Natural killer cell (primary cell): ENCODE results near the gene DPP4. TPM values are rescaled to one million over a fixed set of nuclear protein-coding genes. Genes with fewer than 3 reads are reported as not detected.

ENCODE experiments used
- ATAC-seq, 3 donors: fragments of 150-1000 bp in 2 of 3; fragments of 200-7000 bp in 1 of 3; cut with Tn5 transposase; 1 replicate in 1 of 3; 2 replicates in 2 of 3; pipeline ENCODE4 v1.10.0; 2021; ENCODE audit warnings: mild to moderate bottlenecking in 2 of 3, moderate library complexity in 2 of 3
- DNase-seq, 2 donors: peaks; one replicate each; pipeline versions ENCODE4 v3.0.0 to v3.0.0-alpha.2; 2013 to 2021; ENCODE audit warnings: mixed read lengths in 1 of 2
- H3K27ac ChIP-seq: one replicate; pipeline ENCODE4 v1.5.1; 2013; ENCODE audit warnings: mild to moderate bottlenecking, low read length
- H3K27me3 ChIP-seq: one replicate; pipeline ENCODE4 v1.6.1; 2013; ENCODE audit warnings: low read length; ENCODE audit not compliant: control insufficient read depth, insufficient read depth
- H3K36me3 ChIP-seq: one replicate; pipeline ENCODE4 v1.6.1; 2013; ENCODE audit warnings: low read length; ENCODE audit not compliant: control insufficient read depth, insufficient read depth
- H3K4me1 ChIP-seq: one replicate; pipeline ENCODE4 v1.6.1; 2013; ENCODE audit warnings: low read length; ENCODE audit not compliant: control insufficient read depth, insufficient read depth
- H3K4me3 ChIP-seq: one replicate; pipeline ENCODE4 v1.5.1; 2013; ENCODE audit warnings: low read length
- H3K9me3 ChIP-seq: one replicate; pipeline ENCODE4 v1.6.1; 2013; ENCODE audit warnings: low read length; ENCODE audit not compliant: control insufficient read depth, insufficient read depth
- H3K27ac Mint-ChIP-seq, 2 donors: one replicate each; pipeline ENCODE4 v1.8.0; 2022; ENCODE audit warnings: mild to moderate bottlenecking in 2 of 2, mixed read lengths in 2 of 2, moderate library complexity in 1 of 2
- H3K27me3 Mint-ChIP-seq, 2 donors: one replicate each; pipeline ENCODE4 v1.8.0; 2022; ENCODE audit warnings: low read depth in 2 of 2, mixed read lengths in 2 of 2
- H3K36me3 Mint-ChIP-seq: one replicate; pipeline ENCODE4 v1.8.0; 2022; ENCODE audit warnings: mixed read lengths
- H3K4me1 Mint-ChIP-seq, 2 donors: one replicate each; pipeline ENCODE4 v1.8.0; 2022; ENCODE audit warnings: mixed read lengths in 2 of 2
- H3K4me3 Mint-ChIP-seq: one replicate; pipeline ENCODE4 v1.8.0; 2022; ENCODE audit warnings: mild to moderate bottlenecking, moderate library complexity, mixed read lengths
- H3K9me3 Mint-ChIP-seq, 2 donors: one replicate each; pipeline ENCODE4 v1.8.0; 2022; ENCODE audit warnings: mixed read lengths in 2 of 2
- CTCF ChIP-seq: fragments of 200-600 bp; IDR thresholded peaks from one replicate; pipeline ENCODE4 v1.8.0; 2022; ENCODE audit warnings: antibody characterized with exemption
- WGBS: methylation state at CpG from one replicate; pipeline ENCODE4 v1.1.7; 2013; ENCODE audit warnings: missing lambda C conversion rate; ENCODE audit not compliant: insufficient coverage; 5-methylcytosine and 5-hydroxymethylcytosine counted together
- intact Hi-C: fragments of 100-400 bp; cut with micrococcal nuclease; formaldehyde crosslinking; loops from one replicate; pipeline ENCODE4 v1.14.2; 2022
- total RNA-seq, 4 donors: library from RNA; stranded (reverse); fragments of 120-200 nt in 1 of 4; gene quantifications; one replicate each; pipeline versions ENCODE4 v1.2.3 to v1.2.4, GENCODE V29; 2013 to 2022

The DPP4 gene
- total RNA-seq, 3 donors from 2014 or later (not counting 1 experiment from before 2014, with no cell fraction given) = 1.8 to 2.3 (median 1.8) TPM

- ATAC-seq (no peak), DNase-seq (no peak)
- Histone ChIP-seq H3K27me3 (no peaks in the 10 kb centered on the region), H3K4me3 (no peak overlapping the region), H3K36me3 (no peaks in the 10 kb centered on the region), H3K4me1 (no peaks in the 10 kb centered on the region), H3K9me3 (no peaks in the 10 kb centered on the region), H3K27ac (no peak overlapping the region)
- Mint-ChIP-seq H3K36me3 (no peaks in the 10 kb centered on the region), H3K9me3 (peaks cover 0 to 2% of the 10 kb centered on the region in 2 donors), H3K27me3 (peaks cover 2 to 7% of the 10 kb centered on the region in 2 donors), H3K4me3 (no peak overlapping the region), H3K4me1 (no peaks in the 10 kb centered on the region), H3K27ac (no peak overlapping the region)
- intact Hi-C loops = no loop called here
- 85% methylated on average over 4 of the region's 5 CpGs for WGBS
- no peak for TF ChIP-seq CTCF
Measured at GRCh38 chr2:162111958-162112850, 38.2 kb upstream of the DPP4 start.

GRCh38 chr2:162107361-162107901 lies 33.4 kb upstream of the DPP4 start:
- H3K36me3 ChIP-seq = no peaks in the 10 kb centered on the region
- Mint-ChIP-seq H3K36me3 (no peaks in the 10 kb centered on the region), H3K27me3 (peaks cover 2 to 5% of the 10 kb centered on the region in 2 donors), H3K9me3 (no peaks in the 10 kb centered on the region), H3K4me1 (no peaks in the 10 kb centered on the region), H3K4me3 (no peak overlapping the region), H3K27ac (no peak overlapping the region)
- no peaks in the 10 kb centered on the region for H3K4me1 ChIP-seq
- no peak overlapping the region for H3K27ac ChIP-seq
- 97% methylated on average over 3 of the region's 4 CpGs for WGBS
- H3K27me3 ChIP-seq = no peaks in the 10 kb centered on the region
- TF ChIP-seq CTCF = no peak
- no peaks in the 10 kb centered on the region for H3K9me3 ChIP-seq
- DNase-seq = no peak
- no peak for ATAC-seq
- intact Hi-C loops = no loop called here
- no peak overlapping the region for H3K4me3 ChIP-seq

GRCh38 chr2:162106746-162107145 lies 32.7 kb upstream of the DPP4 start:
- Mint-ChIP-seq H3K27ac (no peak overlapping the region), H3K9me3 (no peaks in the 10 kb centered on the region), H3K27me3 (peaks cover 5% of the 10 kb centered on the region in 2 donors), H3K36me3 (no peaks in the 10 kb centered on the region), H3K4me3 (no peak overlapping the region), H3K4me1 (no peaks in the 10 kb centered on the region)
- no peak for TF ChIP-seq CTCF
- DNase-seq (no peak), ATAC-seq (no peak)
- intact Hi-C loops = no loop called here
- no CpG with 5 or more reads among the region's 1 CpG for WGBS
- Histone ChIP-seq H3K36me3 (no peaks in the 10 kb centered on the region), H3K4me1 (no peaks in the 10 kb centered on the region), H3K27ac (no peak overlapping the region), H3K9me3 (no peaks in the 10 kb centered on the region), H3K27me3 (no peaks in the 10 kb centered on the region), H3K4me3 (no peak overlapping the region)
